GM19438 (cell line): Measurements from ENCODE around the gene WDR31.

Experiments
- ATAC-seq: cut with Tn5 transposase; IDR thresholded peaks from one replicate; pipeline ENCODE4 v1.9.1; 2021; ENCODE audit warnings: low read depth; ENCODE audit not compliant: unreplicated experiment

Gene WDR31

GRCh38 chr9:113343732-113344231, 3.7 kb upstream of the WDR31 start:
- no peak for ATAC-seq

- no peak for ATAC-seq
Measured at GRCh38 chr9:113341712-113342410, 1.8 kb upstream of the WDR31 start.

DNA sequence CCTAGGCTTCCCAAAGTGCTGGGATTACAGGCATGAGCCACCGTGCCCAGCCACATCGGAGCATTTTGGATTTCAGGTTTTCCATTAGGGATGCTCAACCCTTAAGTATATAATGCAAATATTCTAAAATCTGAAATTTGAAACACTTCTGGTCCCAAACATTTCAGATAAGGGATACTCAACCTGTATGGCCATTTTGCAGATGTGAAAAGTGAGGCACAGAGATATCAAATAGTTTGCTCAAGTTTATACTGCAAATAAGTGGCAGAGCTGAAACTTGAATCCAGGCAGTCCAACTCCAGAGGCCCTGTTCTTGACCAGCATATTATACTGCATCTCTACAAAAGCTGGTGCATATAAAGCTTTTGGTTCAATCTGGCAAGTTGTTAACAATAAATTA, 2.4 kb downstream of the WDR31 start:
- ATAC-seq: no peak

- ATAC-seq: no peak
Measured at GRCh38 chr9:113331780-113332179, 8.3 kb downstream of the WDR31 start.

- ATAC-seq: no peak
Measured at GRCh38 chr9:113328045-113328782, 11.9 kb downstream of the WDR31 start.

DNA sequence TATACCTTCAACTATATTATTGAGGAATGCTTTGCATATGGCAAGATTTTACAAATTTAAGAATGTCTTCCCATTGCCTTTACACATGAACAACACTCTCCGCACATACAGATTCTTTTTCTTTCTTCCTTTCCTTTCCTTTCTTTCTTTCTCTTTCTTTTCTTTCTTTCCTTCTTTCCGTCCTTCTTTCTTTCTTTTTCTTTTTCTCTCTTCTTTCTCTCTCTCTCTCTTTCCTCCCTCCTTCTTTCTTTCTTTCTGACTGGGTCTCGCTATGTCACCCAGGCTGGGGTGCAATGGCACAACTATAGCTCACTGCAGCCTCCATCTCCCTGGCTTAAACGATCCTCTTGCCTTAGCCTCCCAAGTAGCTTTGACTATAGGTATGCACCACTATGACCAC, 13.8 kb downstream of the WDR31 start:
- no peak for ATAC-seq

GRCh38 chr9:113322671-113323070, 17.4 kb downstream of the WDR31 start:
- ATAC-seq: no peak

- ATAC-seq: no peak
Measured at GRCh38 chr9:113320051-113320450, 20.0 kb downstream of the WDR31 start.

GRCh38 chr9:113319054-113319453, 21.0 kb downstream of the WDR31 start:
- ATAC-seq: no peak

DNA sequence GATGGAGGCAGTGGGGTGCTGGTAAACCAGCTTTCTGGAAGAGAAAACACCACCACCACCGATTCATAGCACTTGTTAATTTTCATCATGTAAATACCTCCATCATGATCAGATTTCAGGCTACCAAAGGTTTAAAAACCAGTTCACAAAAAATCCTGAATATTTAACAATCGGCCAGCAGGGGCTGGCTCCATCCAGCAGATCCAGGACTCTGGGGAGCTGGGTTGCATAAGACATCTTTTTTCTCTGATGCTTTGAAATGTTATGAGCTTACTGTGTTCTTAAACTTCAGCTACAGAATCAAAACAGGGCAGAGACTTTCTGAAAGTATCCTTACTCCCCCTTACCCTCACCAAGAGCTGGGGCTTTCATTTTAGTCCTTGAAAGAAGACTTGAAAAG, 22.3 kb downstream of the WDR31 start:
- ATAC-seq: no peak

- no peak for ATAC-seq
Measured at GRCh38 chr9:113316030-113316429, 24.0 kb downstream of the WDR31 start.

DNA sequence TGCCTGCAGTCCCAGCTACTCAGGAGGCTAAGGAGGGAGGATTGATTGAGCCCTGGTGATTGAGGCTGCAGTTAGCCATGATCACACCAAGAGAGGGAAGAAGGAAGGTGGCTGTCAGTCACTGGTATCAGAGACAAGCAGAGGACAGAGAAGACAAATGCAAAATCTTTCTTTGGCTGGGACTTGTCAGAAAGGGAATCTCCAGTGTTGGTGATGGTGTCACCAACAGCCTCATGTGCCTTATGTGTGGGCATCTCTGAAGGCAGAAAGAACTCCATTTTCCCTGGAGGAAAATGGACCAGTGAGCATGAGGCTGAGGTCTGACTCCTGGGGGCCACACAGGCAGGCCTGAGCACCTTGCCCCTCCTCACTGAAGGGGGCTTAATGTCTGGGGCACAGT, 24.8 kb downstream of the WDR31 start:
- no peak for ATAC-seq

DNA sequence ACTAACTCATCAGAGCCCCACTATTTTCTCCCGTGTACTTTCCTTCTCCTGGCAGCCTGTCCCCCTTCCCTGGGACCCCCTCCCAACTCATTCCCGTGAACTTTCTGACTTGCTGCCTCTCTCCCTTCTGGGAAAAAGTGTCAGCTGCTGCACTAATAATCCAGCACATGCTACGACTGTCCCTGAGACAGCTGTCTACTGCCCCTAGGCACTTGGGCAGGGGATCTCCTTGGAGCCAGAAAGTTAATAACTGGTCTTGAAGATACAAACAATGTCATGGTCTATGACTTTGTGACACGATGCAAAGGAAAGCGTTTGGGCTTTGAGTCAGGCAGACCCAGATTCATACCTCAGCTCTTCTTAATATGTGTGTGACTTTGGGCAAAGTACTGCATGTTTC, 26.8 kb downstream of the WDR31 start:
- ATAC-seq: no peak

DNA sequence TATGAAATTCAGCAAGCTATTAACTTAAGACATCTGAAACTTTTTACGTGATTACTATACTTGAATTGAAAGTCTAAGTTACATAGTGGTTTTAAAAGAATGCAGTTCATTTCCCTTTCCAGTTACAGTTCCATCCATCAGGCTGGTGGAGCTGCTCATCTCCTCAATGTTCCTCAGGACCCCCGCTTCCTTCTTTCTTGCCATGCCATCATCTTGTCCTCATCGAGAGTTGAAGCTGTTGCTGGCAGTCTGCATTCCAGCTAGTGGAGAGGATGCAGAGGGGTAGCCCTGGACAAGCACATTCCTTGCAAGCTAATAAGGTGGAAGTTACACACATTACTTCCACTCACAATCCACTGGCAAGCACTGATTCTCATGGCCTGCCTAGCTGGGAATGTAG, 28.1 kb downstream of the WDR31 start:
- ATAC-seq: no peak

DNA sequence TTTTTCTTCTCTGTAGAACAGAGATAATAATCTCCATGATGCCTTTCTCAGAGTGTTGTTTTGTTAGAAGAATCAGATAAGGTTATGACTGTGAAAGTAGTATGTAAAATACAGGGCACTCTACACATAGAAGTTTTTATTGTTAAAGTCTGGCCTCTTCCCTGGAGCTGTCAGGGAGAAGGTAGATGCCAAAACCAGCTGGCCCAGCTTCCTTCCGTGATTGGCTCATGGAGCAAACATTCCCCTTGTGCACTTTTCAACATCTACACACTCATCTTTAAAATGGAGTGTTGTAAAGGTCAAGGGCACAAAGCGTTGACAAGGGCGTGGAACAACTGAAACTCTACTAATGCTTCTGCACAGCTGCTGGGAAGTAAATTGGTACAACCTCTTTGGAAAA, 29.5 kb downstream of the WDR31 start:
- ATAC-seq: no peak

GRCh38 chr9:113309204-113309813, 30.8 kb downstream of the WDR31 start:
- ATAC-seq: no peak

DNA sequence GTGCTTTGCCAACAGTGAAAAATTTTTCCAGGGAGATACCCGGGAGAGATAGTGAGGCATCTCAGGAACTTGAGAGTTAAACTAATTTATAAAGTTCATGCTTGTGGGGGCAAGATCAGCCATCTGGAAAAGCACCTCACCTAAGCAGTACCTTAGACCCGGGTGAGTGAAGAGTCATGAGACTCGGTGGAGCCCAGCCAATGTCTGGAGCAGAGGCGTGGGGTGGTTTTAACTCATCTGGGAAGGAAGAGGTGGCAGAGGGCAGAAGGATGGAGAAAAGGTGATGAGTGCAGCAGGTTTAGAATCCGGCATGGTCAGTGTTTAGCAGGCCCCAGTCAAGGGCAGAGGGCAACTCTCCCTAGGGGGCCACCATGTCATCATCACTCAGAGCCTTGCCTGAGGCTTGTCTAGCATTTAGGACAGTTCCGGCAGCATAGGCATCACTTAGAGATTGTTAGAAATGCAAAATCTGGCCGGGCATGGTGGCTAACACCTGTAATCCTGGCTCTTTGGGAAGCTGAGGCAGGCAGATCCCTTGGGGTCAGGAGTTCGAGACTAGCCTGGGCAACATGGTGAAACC, 32.6 kb downstream of the WDR31 start:
- ATAC-seq: no peak

DNA sequence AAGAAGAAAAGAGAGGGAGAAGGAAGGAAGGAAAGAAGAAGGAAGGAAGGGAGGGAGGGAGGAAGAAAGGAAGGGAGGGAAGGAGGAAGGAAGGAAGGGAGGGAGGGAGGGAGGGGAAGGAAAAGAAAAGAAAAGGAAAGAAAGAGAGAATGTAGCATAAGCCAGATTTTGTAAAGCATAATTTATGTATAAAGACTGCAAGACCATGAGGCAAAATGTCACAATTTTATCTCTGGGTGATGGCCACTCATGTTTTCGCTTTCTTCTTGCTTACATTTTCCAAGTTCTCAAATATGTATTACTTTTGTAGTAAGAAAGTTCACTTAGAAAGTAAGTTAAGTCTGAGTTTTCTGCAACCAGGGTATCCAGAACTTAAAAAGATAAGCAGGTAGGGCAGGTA, 33.5 kb downstream of the WDR31 start:
- ATAC-seq: no peak

DNA sequence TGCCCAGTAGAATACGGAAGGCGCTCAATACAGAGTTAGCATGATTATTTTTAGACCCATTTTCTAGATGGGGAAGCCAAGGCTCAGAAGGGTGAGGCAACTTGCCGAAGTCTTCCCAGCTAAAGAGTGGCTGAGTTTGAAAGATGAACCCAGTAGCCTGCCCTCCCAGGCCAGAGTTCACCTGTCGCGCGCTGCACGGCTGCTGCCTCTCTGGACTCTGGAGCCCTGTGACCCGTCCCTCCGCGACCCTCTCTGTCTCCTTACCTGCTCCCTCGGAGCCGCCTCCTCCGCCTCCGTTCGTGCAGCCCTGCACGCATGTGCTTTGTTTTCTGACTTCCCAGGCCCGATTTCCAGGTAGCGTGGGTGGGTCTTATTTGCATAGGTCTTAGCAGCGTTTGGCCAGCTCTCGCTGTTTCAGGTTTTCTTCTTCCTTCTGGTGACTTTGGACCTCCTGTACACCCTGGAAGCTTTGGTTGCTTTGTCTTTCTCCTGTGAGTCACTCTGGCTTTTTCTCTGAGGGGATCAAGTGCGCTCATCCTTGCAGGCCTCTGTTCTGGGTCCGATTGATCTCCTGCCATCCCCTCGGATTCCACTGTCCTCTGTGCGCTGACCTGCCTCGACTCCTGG, 37.2 kb downstream of the WDR31 start, which contains the start of gene RNF183:
Gene RNF183, minus strand, starts transcription at position 585 of the 627 bp plus-strand sequence. CDS start 5,192 bp downstream, outside the sequence.
- no peak for ATAC-seq

- no peak for ATAC-seq
Measured at GRCh38 chr9:113301548-113301947, 38.5 kb downstream of the WDR31 start.

- ATAC-seq: no peak
Measured at GRCh38 chr9:113299800-113300292, 40.2 kb downstream of the WDR31 start.
